Activated naive CD8-positive, alpha-beta T cell treated with anti-CD3 and anti-CD28 coated beads, Interleukin-2, amount 50 U/mL, for 16 hours (primary cell): ENCODE measurements around the gene FBF1.
"Not testable (repeated sequence)": the region's sequence is repeated elsewhere in the genome, so short reads cannot be mapped to it uniquely, and the experiment has no call there.

Experiments
- DNase-seq: peaks from one replicate; pipeline ENCODE4 v3.0.0-alpha.2; 2020; ENCODE audit warnings: low read depth, low spot score

Gene FBF1

DNA sequence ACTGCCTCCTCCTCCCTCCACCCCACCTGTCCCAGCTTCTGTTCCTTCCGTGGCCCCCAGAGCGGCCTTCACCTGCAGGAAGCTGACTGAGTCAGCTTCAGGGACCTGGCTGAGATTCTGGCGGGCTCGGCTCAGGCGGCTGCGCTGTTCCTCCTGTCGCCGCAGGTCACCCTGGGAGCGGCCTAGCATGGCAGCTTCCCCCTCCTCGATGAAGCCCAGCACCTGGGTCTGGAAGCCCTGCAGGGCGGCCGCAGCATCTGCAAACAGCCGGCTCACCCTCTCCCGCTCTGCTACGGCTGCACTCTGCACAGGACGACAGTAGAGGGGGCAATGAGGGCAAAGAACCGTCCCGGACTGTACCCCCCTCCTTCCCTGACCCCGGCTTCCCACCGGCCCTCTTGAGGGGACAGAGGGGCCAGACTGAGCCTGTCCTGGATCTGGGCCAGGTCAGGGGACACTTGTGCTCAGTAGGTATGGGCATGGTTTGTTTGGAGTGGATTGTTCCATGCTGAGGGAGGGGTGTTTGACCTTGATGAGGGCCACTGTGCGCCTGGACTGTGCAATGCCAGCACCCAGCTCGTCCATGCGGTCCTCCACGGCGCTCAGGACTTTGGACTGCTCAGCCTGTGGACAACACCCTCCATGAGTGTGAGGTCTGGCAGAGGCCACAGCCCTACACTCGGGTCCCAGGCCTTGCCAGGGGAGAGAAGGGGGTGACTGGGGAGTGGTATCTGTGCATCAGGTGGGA lies 64.5 kb downstream of the FBF1 start:
- DNase-seq = peak; percentile 19

DNA sequence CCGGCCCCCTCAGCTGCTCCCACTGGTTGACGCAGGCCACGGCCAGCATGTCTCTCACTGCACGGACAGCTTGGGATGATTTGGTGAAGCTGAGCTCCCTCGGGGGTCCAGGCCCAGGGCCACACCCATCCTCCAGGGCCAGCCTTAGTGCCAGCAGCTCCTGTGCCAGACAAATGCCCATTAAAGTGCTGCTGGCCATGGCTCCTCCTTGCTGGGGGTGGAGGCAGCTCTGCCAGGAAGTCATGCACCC lies 65.0 kb downstream of the FBF1 start:
- DNase-seq = no peak

DNA sequence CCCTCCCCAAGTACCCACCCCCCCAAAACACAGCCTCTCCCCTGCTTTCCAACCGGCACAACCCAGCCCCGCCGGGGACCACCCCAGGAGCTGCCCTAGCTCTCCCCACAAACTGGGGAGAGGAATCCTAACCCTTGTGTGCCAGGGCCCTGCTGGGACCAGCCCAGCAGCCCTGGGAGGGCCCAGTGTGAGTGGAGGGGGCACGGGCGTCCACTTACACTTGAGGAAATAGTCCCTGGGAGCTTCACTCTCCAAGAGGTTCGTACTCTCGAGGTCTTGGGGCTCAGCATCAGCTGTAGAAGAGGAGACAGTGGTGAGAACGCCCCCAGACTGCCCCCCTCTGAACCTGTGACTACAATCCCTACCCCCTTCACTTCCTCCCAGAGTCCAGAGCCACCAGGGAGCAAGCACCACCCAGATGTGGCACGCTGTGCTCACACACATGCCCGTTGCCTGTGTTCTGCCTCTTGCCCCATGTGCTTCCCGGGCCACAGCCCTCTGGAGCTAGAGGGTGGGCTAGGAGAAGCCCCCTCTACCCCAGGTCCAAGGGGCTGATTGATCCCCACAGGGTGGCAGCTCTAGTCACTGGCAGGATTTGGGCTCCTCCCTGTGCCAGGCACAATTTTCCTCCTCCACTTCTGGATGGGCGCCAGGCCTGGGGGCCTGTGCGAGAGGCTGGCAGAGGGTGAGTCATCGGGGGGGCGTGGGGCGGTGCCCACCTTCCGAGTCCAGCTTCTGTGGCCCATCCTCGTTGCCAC lies 65.5 kb downstream of the FBF1 start:
- DNase-seq = no peak

DNA sequence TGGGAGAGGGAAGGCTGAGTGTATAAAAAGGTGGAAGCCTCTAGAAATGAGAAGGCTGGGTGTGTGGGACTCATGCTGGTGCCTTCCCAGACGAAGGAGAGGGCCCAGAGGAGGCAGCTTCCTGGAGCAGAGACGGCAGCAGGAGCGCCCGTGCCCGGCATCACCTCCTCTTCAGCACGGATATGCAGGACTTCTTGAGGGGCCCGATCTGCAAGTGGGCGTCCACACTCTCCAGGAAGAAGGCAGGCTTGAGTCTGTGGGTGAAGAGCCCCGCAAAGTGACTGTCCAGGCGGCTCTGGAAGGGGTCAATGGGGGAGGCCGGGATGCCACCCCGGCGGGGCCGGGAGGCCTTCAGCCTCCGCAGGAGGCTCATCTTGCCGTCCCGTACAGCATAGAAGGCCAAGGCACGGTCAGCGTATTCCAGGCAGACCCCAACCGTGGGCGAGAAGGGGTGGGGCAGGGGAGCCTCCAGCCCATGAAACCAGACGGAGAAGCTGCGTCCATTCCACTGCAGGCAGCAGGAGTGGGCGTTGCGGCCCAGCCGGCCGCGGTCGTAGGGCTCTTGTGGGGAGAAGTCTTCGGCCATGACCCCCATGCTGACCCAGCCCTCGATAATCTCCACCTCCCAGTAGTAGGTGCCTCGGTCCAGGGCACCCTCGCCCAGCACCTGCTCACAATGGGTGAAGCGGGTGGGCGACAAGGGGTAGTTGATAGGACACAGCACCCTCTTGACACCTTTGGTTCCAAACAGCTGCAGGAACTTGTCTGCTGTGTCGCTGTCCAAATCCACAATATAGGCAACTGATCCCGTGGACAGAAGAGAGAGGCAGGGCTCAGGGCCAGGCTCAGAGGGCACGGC lies 66.3 kb downstream of the FBF1 start:
- DNase-seq = no peak

DNA sequence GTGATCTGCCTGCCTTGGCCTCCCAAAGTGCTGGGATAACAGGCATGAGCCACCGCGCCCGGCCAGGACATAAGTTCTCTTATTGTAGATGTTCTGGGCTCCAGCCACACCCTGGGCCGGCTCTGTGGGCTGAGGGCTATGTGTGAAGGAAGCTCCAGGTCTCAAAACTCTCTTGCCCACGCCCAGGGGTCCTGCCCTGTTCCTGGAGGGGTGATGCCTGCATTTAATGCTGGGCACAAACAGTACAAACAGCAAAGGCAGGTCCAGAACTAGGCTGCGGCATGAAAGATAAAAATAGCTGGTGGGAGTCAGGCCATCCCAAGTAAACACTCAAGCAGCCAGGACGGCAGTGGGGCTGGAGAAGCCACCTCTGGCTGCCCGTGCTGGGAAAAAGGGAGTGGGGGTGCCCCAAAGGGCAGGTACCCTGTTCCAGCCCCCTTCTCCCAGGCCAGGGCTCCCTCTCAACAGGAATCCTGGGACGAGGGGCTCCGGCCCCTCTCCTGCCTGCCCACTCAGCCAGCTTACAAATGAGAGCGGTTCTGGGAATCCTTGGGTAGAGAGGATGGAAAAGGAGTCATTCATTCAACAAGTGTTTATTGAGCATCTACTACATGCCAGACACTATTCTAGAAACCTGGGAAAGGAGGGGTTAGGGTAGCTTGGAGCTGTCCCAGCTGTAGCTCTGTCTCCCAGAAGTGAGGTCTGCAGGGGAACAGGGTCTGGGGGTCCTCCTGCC lies 67.1 kb downstream of the FBF1 start:
- DNase-seq = no peak

DNA sequence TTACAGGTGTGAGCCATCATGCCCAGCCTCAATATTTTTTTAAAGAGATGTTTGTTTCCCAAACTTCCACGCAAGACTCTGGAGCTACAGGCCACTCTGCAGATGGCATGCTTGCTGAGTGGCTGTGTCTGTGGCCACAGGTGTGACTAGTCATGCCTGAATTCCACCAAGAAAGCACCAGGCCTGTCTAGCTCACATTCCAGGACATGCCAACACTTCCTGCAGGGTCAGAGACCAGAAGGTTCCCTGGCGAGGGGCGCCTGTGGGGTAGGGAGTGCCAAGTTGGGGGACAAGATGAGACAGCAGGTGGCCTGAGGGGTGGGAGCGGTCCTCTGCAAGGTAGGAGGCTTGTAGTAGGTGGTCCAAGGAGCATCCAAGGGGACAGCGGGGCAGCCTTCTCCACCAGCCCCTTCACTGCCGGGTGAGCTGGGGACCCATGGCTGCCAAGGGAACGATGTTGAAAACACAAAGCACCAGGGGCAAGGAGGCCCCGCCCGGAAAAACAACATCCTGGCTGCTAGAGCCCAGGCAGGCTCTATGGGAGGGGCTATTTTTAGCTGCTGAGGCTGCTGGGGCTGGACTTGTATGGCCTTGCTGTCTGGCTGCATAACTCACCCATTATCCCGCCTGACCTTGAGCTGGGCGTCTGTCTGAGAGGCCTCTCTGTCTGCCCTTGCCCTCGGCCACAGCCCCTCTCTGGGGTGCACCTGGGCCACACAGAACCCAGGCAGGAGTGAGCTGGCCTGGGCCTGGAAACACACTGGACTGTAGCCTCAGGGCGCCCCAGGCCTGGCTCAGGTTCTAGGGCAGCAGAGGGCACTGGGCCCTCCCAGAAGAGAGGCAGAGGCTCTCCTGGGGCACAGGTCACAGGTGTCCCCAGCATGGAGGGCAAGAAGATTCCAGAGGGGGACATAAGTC lies 68.1 kb downstream of the FBF1 start:
- no peak for DNase-seq

DNA sequence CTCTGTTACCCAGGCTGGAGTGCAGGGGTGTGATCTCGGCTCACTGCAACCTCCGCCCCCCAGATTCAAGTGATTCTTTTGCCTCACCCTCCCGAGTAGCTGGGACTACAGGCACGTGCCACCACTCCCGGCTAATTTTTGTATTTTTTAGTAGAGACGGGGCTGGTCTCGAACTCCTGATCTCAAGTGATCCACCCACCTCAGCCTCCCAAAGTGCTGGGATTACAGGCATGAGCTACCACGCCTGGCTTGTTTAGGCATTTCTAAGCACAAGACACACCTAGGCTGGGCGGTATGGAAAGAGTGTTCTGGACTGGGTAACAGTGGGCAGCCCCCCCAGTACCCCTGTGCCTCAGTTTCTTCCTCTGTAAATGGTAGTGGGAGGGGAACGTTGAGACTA lies 70.6 kb downstream of the FBF1 start:
- DNase-seq = not testable (repeated sequence)

DNA sequence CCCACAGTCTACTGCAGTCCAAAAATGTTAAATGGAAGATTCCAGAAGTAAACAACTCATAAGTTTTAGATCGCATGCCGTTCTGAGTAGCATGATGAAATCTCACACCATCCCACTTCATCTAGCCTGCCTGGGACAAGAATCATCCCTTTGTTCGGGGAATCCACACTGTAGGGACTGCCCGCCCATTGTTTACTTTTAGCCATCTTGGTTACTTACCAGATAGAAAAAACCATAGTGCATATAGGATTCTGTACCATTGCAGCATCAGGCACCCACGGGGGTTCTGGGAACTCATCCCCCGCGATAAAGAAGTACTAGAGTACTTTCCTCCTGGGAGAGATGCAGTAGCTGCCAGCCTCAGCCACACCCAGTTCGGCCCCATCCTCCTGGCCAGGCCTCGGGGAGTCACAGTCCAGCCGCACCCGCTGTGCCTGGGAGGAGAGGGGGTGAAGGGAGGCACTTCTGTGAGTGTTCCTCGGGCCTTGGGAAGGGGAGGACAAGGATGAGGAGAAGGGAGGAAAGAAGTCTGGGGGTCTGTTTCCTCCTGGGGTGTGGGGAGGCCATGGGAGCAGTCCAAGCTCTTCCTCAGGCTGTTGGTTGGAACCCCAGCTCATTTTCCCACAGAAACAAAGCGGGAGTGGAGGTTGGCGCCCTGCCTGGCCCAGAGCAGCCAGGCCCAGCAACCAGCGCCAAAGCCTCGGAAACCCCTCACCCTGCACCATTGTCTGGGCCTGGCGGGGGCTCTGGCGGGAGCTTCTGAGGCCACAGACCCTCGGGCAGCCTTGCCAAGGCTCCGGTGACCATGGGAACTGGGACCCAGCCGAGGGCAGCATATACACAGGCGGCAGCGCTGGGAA lies 71.3 kb downstream of the FBF1 start:
- DNase-seq = no peak

DNA sequence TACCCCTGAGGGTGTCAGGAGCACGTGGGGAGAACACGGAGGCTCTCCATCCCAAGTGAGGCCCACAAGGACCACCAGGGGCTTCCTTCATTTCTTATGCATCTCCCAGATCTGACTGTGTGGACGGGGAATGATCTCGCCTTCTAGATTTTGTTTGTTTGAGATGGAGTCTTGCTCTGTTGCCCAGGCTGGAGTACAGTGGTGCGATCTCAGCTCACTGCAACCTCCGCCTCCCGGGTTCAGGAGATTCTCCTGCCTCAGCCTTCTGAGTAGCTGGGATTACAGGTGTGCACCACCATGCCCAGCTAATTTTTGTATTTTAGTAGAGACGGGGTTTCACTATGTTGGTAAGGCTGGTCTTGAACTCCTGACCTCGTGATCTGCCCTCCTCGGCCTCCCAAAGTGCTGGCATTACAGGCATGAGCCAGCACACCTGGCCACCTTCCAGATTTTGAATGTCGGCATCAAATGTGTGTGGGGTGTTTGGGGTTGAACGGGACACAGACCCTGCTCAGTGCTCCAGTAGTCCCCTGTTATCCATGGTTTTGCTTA lies 72.0 kb downstream of the FBF1 start:
- not testable (repeated sequence) for DNase-seq

DNA sequence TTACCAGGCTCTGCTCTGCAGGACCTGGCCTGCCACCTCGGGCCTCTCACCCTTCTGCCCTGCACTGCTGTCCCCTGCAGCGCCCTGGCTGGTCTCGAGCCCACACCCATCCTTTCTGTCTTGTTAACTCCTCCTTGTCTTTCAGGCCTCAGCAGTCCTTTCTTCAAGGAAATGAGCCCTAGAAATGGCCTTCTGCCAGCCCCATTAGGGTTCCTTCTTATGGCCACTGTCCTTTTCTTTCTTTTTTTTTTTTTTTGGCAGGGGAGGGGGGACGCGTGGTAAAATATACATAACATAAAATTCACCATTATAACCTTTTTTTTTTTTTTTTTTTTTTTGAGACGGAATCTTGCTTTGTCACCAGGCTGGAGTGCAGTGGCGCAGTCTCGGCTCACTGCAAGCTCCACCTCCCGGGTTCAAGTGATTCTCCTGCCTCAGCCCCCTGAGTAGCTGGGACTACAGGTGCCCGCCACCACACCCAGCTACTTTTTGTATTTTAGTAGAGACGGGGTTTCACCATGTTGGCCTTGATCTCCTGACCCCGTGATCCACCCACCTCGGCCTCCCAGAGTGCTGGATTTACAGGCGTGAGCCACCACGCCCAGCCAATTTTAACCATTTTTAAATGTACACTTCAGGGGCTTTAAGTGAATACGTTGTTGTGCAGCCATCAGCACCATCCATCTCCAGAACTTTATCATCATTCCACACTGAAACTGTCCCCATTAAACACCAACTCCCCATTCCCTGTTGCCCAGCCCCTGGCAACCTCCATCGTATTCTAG lies 75.2 kb downstream of the FBF1 start:
- DNase-seq = not testable (repeated sequence)

DNA sequence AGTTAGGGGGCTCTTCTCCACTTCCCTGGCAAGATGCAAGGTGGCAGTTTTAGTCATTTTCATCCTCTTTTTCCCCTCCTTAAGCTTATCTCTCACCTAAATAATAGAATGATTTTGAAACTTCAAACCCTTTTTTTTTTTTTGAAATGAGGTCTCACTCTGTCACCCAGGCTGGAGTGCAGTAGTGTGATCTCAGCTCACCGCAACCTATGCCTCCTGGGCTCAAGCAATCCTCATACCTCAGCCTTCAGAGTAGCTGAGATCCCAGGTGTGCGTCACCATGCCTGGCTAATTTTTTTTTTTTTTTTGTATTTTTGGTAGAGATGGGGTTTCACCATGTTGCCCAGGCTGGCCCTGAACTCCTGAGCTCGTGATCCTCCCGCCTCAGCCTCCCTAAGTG lies 76.0 kb downstream of the FBF1 start:
- DNase-seq = not testable (repeated sequence)

DNA sequence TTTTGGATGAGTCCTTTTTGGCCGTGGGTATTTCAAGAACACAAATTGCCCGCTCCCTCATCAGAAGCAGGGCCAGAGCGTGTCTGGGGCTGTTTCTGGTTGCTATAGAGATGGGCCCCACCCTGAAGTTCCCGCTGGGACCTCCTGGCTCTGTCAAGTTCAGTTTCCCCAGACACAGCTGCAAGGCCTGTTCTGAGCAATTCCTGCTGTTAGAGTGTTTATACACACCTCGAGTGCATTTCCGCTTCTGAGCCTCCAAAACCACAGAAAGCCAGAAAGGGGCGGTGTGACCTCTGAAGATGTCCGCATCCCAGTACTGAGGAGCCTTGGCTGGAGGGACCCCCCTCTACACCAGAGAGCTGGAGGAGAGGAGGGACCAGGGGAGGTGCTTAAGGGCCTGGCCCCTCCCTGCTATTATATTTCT lies 76.4 kb downstream of the FBF1 start:
- DNase-seq = no peak

DNA sequence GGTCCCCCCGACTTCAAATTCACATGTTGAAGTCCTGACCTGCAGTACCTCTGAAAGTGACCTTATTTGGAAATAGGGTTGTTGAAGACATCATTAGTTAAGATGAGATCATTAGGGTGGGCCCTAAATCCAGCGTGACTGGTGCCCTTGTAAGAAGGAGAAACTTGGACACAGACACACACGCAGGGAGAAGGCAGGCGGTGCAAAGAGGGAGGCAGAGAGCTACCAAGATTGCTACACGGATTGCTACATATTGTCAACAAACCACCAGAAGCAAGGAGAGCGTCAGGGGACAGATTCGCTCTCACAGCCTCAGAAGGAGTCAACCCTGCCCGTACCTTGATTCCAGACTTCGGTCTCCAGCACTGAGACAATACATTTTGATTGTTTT lies 78.9 kb downstream of the FBF1 start:
- no peak for DNase-seq
